HG03571 (cell line): ENCODE results near the gene EVI2A.
"Not testable (repeated sequence)": the region's sequence is repeated elsewhere in the genome, so short reads cannot be mapped to it uniquely, and the experiment has no call there.

Experiments
- ATAC-seq: cut with Tn5 transposase; IDR thresholded peaks from one replicate; pipeline ENCODE4 v1.9.1; 2021; ENCODE audit not compliant: unreplicated experiment

The EVI2A gene, protein sequence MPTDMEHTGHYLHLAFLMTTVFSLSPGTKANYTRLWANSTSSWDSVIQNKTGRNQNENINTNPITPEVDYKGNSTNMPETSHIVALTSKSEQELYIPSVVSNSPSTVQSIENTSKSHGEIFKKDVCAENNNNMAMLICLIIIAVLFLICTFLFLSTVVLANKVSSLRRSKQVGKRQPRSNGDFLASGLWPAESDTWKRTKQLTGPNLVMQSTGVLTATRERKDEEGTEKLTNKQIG

DNA sequence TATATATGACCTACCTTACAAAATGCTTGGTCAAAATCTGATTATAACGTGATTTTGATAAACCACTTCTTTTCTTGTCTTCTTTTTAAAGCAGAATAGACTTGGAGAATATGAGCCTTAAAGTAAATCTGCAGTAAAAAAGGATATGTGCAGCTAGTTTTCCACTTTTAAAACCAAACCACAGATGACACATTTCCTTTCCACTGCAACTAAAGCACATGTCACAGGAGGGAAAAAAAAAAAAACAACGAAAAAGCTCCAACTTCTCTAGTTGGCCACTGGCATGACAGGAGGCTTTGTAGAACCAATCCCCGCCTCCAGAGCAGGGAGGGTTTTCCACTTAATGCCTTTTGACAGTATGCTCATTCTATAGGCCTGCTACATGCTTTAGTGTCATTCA lies at the start of gene EVI2A:
TSS of gene EVI2A (minus strand) at position 142 of the 400 bp plus-strand sequence. CDS start 2,609 bp downstream, outside the sequence.
- ATAC-seq: no peak

DNA sequence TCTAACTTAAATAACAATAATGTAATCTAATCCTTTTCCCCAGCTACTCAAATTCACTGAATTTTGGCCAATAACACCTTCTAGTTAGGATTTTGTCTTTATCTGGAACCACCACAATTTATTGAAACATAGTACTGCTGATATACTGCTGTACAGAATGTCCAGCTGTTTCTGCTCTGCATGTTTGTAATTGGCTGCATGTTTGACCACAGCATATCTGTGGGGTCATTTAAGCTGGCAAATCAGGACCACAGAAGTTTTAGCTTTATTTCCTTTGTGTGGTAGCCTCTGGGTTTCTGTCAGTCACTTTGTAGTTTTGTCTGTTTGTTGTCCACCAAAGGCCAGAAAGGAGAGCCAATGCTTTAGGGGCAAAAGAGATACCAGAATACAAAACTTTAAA lies 47.8 kb upstream of the EVI2A start:
- ATAC-seq: no peak

DNA sequence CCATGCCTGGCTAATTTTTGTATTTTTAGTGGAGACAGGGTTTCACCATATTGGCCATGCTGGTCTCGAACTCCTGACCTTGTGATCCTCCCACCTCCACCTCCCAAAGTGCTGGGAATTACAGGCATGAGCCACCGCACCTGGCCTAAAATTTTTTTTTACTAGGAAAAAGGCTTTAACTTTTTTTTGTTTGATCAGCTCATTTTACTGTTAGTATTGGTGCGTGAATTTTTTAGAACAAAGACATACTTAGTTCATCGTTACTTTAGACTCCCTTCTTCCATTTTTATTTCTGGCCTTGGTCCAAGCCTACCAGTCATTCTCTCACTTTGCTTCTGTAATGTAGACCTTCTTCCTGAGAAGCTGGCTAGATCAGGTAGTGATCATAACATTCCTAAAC lies 44.7 kb upstream of the EVI2A start:
- ATAC-seq: no peak

DNA sequence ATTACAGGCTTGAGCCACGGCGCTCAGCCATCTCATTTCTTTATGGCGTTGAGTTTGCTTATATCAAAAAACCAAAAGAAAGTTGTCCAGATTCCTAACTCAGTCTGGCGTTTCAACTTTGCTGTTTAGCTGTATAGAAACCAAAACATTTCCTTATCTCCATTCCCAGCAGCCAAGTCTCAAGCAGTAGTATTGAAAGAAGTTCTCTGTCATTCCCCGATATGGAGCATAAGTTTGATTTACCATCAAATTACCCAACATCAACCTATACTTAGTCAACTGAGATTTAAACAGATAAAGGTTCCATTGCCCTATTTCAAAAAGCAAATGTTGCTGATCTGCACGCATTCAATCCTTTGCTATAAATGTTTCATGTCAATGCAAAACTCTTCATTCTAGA lies 42.6 kb upstream of the EVI2A start:
- no peak for ATAC-seq

DNA sequence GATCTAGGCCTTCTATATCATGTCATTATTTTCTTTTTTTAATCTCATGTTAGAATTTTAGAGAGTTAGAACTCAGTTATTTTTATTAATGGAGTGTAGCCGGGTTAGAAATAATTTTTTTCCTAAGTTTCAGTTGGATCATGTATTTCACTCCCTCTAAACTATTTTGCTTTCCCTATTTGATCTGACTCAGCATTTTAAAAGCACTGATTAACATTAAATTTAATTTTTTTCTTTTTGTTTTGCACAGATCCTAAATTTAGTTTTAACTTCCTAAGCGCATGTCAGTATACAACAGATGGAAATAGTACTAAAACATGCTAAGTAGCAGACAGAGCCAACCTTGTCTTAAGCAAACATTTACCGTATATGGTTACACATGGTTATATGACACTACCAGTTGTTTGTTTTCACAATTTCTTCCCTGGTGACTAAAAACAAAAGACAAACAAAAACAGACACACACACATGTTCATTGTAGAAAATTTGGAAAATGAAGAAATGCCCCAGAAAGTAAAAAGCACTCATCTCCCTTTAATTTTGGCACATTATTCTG lies 36.5 kb upstream of the EVI2A start:
- ATAC-seq: no peak

DNA sequence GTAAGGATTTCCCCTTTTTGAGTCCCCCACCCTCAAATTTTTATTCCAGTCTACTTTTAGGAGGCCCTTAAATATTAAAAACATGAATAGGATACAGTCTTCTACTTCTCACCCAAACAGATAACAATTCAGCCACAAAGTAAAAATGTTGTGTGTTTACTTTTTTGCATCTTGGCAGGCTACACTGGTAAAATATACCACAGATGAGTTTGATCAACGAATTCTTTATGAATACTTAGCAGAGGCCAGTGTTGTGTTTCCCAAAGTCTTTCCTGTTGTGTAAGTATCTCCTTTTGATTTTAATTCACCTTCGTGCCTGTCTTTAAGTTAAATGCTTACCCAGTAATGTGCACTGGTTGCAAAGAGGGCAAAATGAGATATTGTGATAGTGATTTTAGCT lies 35.7 kb upstream of the EVI2A start:
- no peak for ATAC-seq

DNA sequence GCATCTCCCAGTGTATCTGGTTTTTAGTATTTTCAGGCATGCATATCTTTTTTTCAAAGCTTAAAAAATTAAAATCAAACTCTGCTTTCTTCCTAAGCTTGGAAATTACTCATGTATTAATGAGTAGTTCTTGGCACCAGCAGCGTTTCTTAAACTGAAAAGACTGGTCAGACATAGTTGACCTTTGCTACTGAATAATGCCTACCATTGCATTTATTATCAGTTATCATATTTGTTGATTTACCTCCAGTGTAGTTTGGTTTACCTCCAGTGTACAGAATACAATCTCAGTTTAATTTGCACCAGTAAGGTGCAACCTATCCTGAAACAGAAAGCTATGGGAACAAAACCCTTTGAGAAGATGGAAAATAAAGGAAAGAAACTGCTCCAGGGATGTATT lies 34.5 kb upstream of the EVI2A start:
- no peak for ATAC-seq

DNA sequence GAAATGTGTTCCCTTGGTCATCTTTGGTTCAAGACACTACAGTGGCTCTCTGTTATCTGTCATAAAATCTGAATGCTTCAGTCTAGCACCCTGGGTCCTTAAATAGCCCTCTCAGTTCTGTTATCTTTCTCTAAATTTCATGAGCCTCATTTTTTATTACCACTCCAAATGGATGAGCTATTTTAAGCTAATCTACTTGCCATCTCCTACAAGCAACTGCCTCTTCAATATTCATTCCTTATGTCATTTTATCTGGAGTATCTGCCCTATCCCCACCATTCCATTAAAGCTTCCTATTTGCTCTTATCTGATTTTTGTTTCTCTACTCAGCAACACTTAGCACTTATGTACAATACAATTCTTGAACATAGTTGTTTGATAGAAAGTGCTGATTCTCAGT lies 28.0 kb upstream of the EVI2A start:
- ATAC-seq: no peak

DNA sequence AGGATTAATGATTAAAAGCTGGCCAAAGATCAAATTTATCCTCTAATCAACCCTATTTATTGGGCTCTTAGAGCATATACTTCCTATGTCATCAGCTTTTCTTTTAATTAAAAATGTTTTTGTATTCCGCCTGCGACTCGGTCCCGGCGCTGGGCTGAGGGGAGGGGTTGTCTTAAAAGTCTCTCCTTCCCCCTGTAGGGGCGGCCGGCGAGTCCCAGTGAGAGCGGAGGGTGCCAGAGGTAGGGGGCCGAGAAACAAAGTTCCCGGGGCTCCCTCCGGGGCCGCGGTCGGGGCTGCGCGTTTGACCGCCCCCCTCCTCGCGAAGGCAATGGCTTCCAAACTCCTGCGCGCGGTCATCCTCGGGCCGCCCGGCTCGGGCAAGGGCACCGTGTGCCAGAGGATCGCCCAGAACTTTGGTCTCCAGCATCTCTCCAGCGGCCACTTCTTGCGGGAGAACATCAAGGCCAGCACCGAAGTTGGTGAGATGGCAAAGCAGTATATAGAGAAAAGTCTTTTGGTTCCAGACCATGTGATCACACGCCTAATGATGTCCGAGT lies 23.8 kb upstream of the EVI2A start:
- ATAC-seq: not testable (repeated sequence)

DNA sequence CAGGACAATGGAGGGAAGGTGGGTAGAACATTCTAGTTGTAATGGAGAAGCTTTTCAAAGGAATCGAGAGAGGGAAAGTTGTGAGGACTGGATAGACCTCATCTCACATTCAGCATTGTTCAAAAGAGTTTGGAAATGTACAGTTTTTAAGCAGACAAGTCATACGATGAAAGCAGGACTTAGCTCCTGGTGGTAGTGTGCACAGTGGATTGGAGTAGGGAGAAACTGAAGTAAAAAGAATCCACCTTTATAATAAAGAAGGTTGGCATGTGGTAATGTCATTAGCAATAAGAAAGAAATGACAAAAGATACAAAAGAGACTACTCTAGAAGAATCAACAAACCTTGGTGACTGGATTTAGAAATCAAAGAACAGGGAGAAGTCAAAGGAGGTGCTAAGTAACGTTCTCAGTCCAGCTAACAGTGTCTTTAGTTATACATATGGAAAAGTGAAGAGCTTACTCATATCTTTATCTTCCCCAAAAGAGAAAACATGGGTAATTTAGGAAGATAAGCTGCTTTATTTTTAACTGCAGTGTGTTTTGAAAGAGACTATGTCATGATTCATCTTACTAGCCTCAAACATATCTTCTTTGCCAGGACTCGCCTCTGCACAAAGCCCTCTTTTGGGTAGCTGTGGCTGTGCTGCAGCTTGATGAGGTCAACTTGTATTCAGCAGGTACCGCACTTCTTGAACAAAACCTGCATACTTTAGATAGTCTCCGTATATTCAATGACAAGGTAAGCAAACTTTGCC lies 18.7 kb upstream of the EVI2A start:
- no peak for ATAC-seq

DNA sequence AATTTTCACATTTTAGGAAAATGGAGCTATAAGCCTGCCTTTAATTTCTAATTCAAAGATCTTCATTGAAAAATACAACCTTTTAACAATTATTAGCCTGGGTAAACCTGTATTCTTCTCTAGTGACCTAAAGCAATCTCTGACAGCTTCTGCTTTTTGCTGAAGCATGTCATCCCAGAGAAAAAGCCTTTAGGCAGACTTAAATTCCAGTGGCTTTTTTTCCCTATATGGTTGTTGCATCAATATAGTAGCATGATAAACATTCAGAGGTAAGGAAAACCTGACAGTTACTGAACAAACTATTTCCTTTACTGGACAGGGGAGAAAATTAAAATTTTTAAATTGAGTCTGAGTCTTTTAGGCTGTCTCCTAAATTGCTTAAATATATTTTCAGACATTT lies 7.8 kb upstream of the EVI2A start:
- no peak for ATAC-seq

DNA sequence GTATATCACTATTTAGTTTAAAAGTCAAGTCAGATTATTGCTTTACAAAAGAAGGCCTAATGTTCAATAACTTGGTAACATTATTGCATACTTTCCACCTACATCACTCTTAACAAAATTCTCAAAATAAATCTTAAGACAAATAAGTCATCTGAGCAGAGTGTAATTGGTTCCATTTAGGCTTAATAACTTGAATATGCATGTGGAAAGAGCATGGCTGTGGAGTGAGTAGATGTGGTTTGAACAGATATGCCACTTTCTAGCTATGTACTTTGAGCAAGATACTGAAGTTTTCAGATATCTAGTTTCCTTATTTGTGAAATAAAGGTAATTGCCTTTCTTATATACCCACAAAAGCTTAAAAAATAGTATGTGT lies 6.7 kb upstream of the EVI2A start:
- ATAC-seq: no peak

DNA sequence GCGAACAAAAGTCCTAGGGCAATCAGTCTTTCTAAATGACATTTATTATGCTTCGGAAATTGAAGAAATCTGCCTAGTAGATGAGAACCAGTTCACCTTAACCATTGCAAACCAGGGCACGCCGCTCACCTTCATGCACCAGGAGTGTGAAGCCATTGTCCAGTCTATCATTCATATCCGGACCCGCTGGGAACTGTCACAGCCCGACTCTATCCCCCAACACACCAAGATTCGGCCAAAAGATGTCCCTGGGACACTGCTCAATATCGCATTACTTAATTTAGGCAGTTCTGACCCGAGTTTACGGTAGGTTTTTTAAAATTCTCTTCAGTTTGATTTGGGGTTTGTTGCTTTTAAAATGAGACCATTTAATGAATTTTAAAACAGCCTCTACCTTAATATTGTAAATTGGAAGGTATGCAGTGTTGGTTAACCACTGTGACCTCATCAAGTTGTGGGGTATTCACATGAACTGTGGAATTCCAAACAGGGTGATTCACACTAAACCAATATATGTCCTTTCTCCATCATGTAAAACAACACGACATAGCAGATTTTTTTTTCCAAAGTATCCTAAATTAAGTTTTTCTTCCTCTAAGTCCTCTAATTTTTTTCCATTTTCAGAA lies 6.2 kb upstream of the EVI2A start:
- no peak for ATAC-seq

DNA sequence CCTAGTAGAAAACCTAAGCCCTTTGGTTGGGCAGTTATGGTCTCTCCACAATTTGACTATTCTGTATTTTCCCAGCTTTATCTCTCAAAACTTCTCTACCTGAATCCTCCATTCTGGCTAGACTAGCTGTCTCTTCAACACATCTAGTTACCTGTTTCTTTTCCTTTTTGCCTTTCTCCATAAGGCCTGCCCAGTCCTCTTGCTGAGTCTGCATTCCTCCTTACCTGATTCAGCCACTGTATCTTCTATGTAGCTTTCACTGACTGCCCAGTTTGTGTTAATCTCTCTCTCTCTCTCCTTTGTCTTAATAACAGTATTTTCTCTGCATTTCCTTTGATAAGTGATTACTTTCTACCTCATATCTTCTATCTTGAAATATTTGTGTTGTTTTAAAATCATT lies 2.1 kb upstream of the EVI2A start:
- ATAC-seq: no peak

DNA sequence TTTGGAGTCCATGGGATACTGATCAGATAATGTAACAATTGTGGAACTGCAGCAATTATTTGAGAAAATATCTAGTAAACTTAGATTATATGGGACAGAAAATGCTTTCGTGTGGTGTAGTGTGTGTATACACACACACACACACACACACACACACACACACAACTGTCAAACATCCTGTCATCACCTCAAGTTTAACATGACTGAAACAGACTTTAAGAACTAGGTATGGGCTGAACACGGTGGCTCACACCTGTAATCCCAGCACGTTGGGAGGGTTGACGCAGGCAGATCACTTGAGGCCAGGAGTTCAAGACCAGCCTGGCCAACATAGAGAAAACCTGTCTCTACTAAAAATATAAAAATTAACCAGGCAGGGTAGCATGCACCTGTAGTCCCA lies 544 bp upstream of the EVI2A start:
- ATAC-seq: no peak

DNA sequence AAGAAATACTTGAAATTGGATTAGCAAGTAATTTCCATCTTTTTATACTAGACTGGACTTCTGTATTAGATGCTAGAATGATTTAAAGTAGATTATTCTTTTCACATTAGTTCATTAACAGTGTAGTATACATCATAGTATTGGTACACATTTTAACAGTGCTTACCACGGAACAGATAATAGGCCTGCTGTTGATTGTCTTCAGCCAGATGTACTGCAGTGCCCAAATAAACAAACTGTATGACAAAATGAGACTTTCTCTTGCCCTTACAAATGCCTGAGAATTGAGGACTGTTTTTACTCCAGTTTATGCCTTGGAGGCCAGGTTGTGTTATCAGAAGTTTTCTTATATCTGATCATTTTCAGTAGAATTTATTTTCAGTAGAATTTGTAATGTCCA lies 631 bp downstream of the EVI2A start:
- ATAC-seq: no peak

DNA sequence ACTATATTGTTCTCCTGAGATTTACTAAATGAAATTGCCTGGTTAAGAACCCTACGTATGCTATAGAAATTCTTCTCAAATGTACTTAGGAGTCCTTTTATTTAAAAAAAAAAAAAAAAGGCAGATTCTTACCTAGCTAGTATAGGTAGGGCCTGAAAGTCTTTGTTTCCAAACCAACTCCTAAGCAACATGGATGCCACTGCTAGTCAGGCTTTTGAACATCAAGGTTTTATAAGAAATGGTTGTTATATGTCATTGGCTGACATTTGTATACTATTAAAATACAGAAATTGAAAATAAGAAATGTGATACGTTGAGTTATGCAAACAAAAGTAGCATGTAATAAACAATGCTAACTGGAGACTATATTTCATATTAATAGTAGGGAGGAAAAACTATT lies 1.2 kb downstream of the EVI2A start:
- no peak for ATAC-seq

DNA sequence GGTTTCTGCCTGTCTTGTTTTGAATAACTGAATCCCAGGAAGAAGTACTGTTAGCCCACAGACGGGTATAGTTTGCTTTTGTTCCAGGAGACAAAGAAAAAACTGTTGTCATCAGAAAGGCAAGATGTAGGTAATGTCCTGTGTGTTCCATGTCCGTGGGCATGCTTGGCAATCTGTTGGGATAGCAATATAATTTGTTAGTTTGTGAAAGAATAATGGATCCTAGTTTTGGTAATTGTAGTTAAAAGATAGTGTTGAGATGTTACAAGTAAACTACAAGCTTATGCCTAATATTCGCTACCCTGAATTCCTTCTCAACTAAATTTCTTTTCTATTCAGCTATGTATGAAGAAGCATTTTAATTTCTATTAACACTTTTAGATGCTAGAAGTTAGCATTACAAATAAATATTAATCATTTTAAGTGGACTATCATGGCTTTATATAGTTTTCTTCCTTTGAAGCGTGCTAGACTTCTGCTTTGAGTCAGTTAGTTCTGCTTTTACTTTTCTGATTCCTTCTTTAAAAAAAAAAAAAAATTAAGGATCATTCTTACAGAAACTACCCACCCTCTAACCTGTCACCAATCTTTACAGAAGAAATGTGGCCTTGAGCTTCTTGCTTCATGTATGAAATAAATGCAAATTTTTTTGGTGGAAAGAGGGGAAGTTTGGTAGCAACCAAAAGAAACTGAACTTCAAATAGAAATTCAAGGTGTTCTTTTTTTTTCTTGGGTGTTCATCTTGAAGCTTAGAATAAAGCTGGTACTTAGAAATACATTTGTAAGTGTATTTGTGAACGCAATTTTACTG lies 2.4 kb downstream of the EVI2A start:
- no peak for ATAC-seq

DNA sequence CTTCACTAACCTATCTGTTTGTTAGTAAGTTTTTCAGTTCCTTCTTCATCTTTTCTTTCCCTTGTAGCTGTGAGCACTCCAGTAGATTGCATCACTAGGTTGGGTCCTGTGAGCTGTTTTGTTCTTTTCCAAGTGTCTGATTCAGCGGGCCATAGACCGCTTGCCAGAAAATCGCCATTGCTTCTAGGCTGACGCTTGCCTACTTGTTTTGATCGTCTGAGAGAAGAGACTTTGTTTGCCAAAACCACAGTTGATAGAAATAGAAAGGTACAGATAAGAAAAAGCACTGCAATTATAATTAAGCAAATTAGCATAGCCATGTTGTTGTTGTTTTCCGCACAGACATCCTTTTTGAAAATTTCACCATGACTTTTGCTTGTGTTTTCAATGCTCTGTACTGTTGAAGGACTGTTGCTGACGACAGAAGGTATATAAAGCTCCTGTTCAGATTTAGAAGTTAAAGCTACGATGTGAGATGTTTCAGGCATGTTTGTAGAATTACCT lies 3.1 kb downstream of the EVI2A start:
- ATAC-seq: no peak

DNA sequence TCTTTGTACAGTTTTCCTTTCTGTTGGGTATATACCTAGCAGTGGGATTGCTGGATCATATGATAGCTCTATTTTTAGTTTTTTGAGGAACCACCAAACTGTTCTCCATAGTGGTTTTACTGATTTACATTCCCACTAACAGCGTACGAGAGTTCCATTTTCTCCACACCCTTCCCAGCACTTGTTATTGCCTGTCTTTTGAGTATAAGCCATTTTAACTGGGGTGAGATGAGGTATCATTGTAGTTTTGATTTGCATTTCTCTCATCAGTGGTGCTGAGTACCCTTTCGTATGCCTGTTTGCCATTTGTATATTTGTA lies 6.7 kb downstream of the EVI2A start:
- no peak for ATAC-seq
